NCI-H510A treated with DMSO at 0.1 percent for 48 hours (cell line): ENCODE results near the gene TEX28.
"Not testable (repeated sequence)": the region's sequence is repeated elsewhere in the genome, so short reads cannot be mapped to it uniquely, and the experiment has no call there.

Source experiments
- DNase-seq: peaks from one replicate; lab custom pipeline; 2025; lab: John Stamatoyannopoulos, UW

Gene TEX28

DNA sequence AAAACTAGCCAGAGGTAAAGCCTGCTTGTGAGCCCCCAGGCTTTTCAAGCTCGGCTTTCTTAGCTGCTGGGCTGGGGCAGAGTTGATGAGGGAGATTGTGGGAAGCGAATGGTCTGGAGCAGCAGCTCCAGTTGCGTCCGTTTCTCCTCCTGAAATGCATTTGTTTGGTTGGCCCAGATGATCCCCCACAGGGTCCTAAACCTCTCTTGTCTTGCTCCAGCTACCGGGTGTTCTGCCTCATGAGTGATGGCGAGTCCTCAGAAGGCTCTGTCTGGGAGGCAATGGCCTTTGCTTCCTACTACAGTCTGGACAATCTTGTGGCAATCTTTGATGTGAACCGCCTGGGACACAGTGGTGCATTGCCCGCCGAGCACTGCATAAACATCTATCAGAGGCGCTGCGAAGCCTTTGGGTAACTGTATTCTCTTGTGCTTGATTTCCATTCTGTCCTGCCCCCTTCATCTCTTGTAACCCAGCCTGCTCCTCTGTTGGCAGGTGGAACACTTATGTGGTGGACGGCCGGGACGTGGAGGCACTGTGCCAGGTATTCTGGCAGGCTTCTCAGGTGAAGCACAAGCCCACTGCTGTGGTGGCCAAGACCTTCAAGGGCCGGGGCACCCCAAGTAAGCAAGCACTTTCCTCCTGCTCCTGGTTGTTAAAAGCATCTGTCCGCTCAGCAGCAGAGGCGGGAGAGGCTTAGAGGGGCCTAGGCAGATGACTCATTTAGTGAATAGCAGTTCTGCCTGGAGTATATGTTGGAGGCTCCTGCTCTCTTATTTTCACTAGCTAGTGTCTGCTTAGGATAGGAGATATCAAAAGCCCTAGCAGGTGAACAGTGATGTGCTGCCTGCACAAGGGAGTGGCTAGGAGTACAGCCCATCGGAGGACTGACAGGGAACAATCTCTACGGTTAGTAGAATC, 16.0 kb upstream of the TEX28 start:
- no peak for DNase-seq

DNA sequence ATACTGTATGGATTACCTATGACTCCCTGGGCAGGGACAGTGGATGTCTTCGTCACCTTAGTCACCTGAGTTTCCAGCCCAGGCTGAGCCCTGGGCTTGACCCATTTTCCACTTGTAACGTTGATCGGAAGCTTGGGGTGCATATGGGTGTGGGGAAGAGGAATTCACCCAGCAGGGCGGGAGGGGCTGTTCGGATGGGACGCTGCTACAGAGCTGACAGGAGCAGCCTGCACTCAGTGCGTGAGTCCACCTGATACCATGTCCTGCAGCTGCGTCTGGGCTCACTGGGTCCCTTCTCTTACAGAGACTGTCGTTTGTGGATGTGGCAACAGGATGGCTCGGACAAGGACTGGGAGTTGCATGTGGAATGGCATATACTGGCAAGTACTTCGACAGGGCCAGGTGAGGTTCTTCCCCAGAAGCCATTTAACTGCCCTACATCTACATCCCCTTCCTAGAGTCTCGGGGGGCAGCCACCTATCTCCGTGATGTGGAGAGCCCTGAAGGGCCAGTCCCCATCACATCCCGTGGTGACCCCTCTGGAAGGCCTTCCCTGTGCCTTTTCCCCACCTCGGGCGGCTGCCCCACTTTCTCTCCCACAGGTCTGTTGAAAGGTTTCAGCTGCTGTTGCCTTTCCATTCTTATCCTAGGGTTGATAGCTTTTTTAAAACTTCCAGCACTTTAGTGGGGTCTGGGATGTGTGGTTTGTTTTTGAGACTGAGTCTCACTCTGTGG, 14.3 kb upstream of the TEX28 start:
- DNase-seq, result no peak

DNA sequence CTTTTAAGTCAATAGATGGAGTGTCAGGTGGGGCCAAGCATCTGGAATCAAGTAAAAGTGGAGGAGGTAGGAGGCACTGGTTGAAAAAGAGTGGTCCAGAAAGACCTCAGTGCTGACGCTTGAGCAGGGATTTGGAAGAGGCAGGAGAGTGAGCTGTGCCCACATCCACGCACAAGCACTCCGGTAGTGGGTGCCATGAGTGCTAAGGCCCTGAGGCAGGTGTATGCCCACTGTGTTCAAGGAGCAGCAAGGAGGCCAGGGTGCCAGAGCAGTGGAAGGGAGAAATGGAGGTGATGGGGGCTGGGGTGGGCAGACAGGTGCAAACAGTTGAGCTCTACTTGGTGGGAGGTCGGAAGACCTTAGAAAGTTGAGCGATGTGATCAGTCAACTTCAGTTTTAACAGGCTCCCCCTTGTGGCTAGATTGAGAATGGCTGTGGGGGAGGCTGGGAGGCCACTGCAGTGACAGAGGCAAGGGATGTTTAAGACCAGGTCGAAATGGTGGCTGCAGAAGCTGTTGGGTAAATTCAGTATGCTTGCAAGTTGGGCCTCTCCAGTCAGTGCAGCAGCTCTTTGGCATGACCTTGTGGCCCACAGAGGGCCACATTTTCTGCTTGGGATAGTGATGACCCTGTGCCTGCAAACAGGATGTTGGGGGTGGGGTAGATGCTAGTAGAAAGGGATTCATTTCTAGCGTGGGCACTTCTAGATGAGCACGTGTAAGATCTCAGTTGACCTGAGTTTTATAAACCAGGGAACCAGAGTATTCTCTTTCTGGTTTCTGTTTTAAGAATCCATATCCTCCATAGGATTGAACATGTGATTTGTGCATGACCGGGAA, 13.4 kb upstream of the TEX28 start:
- peak; percentile 9 for DNase-seq

DNA sequence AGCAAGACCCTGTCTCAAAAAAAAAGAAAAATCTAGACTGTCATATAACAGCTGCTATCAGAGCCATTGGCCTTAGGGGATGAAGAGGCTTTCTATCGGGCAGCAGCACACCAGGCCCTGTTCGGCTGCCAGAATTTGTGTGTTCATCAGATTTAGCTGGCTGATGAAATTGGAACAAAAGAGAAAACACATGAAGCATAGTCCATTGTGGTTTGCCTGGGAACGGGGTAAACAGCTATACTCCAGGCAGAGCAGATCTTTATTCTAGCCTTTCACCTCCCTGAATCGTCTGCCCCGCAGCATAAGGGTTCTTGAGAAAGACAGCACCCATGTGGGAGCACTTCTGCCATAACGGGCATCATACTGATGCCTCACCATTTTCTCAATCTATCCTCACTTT, 12.3 kb upstream of the TEX28 start:
- no peak for DNase-seq

DNA sequence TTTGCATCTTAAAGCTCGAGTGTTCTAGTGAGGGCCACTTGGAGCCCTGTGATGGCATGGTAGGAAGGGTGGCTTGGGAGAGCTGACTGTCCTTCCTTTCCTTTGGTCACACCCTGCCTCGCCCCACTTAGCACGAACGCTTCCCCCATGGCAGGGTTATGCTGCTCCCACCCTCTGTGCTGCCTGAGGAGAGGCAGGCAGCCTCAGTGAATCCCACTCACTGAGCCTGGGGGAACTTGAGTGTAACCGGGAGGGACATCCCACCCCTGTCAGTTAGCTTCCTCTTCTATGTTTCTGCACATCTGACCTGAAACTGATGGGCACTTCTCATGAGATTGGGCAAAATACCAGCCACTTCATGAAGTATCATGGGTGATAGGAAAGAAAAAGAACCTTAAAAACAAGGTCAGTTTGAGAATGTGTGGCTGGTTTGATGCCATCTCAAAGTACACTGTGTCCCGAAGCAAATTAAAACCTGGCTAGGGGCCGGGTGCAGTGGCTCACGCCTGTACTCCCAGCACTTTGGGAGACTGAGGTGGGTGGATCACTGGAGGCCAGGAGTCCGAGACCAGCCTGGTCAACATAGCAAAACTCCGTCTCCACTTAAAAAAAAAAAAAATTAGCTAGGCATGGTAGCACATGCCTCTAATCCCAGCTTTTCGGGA, 10.7 kb upstream of the TEX28 start:
- DNase-seq, result no peak

DNA sequence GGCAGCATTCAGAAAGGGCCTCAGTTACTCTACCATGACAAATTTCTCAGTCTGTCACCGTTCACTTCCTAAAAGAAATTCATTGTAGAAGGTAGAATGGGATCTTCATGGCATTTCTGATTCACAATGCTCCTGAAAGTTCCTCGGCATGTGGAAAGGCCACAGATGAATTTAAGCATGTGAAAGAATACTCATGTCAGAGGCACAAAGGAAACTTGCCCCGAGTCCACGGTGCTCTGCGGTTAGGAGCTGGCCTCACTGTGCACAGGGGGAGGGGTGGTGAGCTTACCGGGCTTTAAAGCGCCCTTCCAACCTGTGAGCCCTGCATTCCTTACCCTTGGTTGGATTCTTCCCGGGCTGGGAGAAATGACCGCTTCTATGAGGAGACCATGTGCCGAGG, 9.9 kb upstream of the TEX28 start:
- no peak for DNase-seq

DNA sequence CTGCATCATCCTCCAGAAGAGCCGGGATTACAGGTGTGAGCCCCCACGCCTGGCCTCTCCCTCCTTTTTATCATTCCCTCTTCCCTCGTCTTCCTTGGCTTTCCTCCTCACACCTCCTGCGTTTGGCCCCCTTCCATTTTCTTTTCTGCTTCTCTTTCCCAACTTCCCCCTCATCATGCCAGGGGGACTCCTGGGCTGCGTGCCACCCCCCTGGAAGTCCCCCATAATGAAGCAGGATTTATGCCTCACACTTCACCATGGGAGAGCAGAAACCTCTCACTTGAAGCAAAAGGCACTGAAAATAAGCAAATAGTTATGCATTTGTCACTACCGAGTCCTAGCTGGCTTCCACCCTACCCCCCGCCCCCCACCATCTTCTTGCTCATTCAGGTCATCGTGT, 8.6 kb upstream of the TEX28 start:
- DNase-seq, result no peak

DNA sequence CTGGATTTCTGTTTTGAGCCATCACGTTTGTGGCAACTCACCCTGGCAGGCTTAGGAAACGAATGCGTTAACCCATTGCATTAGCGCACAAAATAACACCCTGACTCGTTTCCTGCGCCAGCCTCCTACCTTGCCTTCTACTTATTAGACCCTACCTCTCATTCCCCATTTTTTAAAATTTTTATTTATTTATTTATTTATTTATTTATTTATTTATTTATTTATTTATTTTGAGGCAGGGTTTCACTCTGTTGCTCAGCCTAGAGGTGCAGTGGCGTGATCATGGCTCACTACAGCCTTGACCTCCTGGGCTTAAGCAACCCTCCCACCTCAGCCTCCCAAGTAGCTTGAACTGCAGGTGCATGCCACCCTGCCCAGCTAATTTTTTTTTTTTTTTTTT, 8.1 kb upstream of the TEX28 start:
- not testable (repeated sequence) for DNase-seq

DNA sequence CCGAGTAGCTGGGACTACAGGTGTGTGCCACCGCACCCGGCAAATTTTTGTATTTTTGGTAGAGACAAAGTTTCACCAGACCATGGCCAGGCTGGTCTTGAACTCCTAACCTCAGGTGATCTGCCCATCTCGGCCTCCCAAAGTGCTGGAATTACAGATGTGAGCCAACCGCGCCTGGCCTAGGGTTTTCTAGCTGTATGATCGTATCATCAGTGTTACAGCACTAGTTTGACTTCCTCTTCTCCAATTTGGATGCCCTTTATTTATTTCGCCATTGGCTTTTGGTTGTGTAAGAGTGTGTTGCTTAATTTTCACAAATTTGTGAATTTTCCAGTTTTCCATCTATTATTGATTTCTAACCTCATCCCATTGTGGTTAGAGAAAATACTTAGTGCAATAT, 5.9 kb upstream of the TEX28 start:
- no peak for DNase-seq

DNA sequence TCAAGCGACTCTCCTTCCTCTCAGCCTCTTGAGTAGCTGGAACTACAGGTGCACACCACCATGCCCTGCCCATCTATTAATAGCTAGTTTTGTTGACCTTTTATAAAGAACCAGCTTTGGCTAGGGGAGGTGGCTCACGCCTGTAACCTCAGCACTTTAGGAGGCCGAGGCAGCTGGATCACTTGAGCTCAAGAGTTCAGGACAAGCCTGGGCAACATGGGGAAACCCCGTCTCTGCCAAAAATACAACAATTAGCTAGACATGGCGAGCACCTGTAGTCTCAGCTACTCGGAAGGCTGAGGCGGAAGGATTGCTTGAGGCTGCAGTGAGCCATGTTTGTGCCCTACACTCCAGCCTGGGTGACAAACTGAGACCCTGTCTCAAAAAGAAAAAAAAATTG, 3.4 kb upstream of the TEX28 start:
- DNase-seq, result no peak

DNA sequence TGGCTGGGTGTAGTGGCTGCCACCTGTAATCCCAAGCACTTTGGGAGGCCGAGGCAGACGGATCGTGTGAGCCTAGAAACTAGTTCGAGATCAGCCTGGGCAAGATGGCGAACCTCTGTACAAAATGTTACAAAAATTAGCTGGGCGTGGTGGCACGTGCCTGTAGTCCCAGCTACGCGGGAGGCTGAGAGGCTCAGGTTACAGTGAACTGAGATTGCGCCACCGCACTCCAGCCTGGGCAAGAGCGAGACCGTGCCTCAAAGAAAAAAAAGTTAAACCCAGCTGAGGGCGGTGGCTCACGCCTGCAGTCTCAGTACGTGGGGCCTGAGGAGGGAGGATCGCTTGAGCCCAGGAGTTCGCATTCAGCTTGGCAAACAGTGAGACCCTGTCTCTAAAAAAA, 1.8 kb upstream of the TEX28 start:
- DNase-seq, result no peak

DNA sequence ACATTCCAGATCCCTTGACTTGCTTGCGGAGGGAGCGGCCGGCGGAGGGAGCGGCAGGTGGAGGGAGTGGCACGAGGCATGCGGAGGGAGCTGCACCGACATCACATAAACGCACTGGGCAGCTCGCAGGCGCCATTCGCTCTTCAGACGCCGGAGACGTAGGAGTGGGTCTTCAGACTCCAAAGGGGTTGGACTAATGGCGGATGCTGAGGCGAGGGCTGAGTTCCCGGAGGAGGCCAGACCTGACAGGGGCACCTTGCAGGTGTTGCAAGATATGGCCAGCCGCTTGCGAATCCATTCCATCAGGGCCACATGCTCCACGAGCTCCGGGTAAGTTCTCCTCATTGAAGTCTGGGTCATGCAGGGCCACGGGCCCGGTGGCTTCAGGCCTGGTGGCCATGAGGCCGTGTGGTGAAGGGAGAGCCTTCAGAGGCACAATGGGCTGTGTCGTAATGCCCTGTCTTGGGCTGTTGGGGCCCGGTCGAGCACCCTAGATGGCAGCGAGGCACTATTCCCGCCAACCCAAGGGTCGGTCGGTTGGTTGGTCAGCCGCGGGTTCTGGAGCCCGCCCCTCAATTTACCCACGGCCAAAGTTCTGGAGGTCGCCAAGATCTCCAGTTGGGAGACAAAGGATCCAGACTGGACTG, 863 bp upstream of the TEX28 start, which contains the start of gene TKTL1:
TSS of gene TKTL1 (plus strand) at position 132 of the 647 bp plus-strand sequence. CDS start at position 197, 65 bp downstream.
- DNase-seq, result no peak

DNA sequence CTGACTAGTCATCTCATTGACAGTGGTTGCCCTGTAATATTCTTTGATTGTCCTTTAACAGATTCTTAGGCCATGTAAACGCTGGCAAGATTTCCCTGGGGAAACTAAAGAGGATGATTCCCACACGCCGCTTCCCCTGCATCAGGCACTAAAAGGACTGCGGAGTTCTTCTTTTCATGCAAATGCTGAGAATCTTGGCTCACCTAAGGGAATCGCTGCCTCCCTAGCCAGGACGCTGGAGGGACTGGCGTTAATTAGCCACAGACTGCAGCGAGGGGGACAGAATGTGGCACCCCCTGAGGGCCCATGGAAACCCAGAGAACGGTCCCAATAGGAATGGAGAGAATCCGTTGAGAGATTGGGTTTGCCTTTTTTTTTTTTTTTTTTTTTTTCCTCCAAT, 8.5 kb downstream of the TEX28 start:
- not testable (repeated sequence) for DNase-seq

DNA sequence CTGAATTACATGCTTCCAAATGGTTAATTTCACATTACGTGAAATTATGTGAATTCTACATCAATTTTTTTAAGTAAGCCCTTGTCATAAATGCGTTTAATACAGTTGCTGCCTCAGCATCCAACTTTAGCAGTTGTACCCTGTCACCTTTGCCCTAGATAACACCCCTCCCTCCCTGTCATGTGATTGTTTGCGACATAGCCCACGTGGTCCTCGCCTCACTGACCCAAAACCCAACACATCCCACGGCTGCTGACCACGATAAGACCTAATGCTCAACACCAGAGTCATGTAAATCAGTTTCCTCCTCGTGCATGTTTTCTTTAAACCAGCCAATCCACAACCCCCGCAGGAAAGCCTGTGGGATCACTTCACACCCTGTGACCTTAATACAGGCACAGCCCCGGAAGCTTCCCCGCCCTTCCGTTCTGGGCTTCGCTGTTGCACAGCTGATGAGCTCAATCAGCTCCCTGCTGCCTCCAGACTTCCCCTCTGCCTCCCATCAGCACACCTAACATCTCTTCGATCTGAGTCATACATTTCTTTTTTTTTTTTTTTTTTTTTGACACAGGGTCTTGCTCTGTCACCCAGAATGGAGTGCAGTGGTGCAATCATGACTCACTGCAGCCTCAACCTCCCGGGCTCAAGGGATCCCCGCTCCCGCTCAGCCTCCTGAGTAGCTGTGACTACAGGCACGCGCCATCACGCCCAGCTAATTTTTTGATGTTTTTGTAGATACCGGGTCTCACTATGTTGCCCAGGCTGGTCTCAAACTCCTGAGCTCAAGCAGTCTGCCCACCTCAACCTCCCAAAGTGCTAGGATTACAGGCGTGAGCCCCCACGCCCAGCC, 10.2 kb downstream of the TEX28 start:
- DNase-seq, result not testable (repeated sequence)

DNA sequence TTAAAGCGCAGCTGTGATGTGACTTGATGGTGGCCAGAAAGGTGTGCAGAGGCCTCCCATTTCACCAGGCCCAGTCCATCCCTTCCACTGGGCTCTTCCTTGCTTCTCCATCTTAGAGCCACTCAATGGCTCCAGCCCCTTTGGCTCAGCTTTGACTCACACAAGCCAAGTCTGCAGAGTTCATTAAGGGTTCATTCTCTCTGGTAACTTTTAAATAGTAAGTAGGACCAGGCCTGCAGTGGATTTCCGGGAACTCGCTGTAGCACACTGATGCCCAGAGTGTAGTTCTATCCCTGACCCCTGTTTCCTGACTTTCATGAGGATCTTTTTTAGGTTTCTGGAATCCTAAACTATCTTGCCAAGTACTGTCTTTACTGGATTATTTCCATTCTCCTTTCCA, 25.7 kb downstream of the TEX28 start:
- DNase-seq, result not testable (repeated sequence)

DNA sequence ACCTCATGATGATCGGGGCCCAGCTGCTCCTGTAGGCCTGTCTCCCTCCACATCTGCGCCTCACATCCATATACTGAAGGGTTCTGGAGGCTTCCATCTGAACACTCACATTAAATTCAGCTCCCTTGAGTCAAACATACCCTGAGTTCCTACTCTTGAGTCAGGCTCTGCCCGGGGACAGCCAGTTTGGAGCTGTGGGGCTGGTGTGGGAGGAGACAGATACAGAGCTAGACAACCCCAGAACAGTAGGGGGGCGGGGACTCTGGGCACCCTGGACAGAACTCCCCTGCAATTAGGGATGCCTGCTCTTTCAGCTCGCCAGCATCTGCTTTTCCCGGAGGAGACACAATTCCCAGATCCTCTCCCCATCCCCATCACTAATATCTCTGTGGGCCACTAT, 31.9 kb downstream of the TEX28 start:
- DNase-seq, result not testable (repeated sequence)

DNA sequence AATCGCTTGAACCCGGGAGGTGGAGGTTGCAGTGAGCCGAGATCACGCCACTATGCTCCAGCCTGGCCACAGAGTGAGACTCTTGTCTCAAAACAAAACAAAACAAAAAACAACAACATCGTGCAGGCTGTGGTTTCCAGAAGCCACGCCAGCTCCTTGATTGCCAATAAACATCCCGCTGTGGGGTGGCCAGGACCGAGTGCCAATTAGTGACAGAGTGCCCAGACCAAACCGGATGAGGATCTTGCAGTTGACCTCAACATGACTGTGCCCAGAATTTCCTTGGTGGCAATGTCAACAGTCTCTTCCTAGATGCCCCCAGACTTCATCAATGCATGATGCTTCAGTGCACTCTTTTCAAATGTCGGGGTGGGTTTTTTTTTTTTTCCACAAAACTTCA, 36.2 kb downstream of the TEX28 start:
- not testable (repeated sequence) for DNase-seq

DNA sequence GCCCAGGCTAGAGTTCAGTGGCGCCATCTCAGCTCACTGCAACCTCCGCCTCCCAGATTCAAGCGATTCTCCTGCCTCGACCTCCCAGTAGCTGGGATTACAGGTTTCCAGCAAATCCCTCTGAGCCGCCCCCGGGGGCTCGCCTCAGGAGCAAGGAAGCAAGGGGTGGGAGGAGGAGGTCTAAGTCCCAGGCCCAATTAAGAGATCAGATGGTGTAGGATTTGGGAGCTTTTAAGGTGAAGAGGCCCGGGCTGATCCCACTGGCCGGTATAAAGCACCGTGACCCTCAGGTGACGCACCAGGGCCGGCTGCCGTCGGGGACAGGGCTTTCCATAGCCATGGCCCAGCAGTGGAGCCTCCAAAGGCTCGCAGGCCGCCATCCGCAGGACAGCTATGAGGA, 37.6 kb downstream of the TEX28 start, which contains the start of gene OPN1MW3:
TSS of gene OPN1MW3 (plus strand) at position 301 of the 400 bp plus-strand sequence. CDS start at position 339, 38 bp downstream.
- not testable (repeated sequence) for DNase-seq

DNA sequence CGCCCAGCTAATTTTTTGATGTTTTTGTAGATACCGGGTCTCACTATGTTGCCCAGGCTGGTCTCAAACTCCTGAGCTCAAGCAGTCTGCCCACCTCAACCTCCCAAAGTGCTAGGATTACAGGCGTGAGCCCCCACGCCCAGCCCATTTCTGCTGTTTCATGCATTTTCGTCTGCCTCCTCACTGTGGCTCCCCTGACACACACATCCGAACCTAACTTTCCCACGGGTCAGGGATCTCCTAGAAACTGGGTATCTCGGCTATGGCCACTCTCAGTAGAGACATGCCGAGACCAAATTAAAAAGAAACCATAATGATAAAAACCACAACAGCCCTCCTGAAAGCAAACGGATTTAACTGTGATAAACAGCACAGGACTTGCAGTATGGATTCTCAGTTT, 46.8 kb downstream of the TEX28 start:
- DNase-seq, result not testable (repeated sequence)
